ELR (cell line): ENCODE data around the gene TOGARAM1.
A peak's percentile ranks its signal among the peaks of the same experiment; 100 is the strongest.
"Not testable (repeated sequence)": the region's sequence is repeated elsewhere in the genome, so short reads cannot be mapped to it uniquely, and the experiment has no call there.

Experiments
- DNase-seq: peaks from one replicate; pipeline ENCODE4 v3.0.0-alpha.2; 2015; ENCODE audit warnings: low read depth

The TOGARAM1 gene

DNA sequence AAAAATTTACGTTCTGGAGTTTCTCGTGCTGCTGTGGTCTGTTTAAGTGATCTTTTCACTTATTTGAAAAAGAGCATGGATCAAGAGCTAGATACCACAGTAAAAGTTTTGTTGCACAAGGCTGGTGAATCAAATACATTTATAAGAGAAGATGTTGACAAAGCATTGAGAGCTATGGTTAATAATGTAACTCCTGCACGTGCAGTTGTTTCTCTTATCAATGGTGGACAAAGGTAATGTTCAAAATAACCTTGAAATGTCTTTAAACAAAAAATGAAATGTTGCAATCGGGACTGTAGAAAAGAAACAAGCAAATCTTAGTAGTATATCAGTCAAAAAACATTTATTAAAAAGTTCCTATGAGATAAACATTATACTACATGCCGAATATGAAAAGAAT lies 82.6 kb downstream of the TOGARAM1 start:
- no peak for DNase-seq

DNA sequence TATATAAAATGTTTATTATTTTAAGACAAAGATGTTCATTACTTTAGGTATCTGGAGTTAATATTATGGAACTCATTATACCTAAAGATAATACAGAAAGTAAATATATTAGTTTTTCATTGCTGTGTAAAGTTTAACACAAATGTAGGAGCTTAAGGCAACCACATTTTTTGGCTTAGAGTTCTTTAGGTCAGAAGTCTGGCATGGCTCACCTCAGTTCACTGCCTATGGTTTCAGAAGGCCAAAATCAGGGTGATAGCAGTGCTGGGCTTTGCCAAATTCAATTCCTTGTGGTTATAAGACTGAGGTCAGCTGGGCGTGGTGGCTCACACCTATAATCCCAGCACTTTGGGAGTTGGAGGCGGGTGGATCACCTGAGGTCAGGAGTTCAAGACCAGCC lies 86.4 kb downstream of the TOGARAM1 start:
- DNase-seq = no peak

DNA sequence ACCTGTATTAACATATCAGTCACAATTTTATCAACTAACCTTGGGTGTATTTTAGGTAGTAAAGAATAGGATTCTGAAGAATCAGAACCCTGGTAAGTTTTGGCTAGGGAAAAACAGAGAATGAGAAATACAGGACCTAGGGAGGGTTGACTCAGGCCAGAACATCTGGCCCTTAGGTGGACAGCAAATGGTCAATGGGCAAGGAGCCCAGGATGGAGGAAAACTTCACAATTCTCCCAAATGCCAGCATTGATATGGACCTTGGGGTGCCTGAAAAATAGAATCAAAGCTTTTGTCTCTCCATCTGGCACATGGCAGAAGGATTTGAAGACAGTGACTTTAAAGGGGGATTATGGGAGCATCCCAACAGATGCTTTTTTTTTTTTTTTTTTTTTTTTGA lies 89.2 kb downstream of the TOGARAM1 start:
- DNase-seq = no peak

DNA sequence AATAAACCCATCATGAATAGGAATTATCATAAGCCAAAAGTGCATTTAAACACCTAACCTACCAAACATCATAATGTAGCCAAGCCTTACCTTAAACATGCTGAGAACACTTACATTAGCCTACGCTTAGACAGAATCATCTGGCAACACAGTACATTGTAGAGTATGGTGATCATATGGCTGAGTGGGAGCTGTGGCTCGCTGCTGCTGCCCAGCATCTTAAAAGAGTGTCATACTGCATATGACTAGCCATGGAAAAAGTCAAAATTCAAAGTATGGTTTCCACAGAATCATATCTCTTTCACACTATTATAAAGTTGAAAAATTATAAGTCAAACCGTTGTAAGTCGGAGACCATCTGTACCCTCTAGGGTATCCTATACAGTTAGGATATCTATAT lies 89.9 kb downstream of the TOGARAM1 start:
- no peak for DNase-seq

DNA sequence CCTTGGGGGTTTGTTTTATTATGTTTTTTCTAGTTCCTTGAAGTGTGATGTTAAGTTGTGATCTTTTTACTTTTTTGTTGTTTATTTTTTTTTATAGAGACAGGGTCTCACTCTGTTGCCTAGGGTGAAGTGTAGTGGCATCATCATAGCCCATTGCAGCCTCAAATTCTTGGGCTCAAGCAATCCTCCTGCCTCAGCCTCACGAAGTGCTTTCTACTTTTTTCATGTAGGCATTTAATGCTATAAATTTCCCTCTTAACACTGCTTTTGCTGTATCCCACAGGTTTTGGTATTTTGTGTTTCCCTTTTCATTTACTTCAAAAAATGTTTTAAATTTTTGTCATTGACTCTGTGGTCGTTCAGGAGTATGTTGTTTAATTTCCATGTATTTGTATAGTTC lies 95.4 kb downstream of the TOGARAM1 start:
- DNase-seq = no peak

DNA sequence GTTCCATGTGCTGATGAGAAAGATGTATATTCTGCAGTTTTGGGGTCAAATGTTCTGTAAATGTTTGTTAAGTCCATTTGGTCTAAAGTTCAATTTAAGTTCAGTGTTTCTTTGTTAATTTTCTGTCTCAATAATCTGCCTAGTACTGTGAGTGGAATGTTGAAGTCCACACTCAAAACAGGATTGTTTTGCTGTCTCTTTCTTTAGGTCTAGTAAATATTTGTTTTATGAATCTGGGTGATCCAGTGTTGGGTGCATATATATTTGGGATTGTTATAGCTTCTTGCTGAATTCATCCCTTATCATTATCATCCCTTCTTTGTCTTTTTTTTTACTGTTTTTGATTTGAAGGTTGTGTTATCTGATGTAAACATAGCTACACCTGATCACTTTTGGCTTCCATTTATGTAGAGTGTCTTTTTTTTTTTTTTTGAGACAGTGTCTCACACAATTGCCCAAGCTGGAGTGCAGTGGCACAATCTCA lies 95.9 kb downstream of the TOGARAM1 start:
- DNase-seq = no peak

DNA sequence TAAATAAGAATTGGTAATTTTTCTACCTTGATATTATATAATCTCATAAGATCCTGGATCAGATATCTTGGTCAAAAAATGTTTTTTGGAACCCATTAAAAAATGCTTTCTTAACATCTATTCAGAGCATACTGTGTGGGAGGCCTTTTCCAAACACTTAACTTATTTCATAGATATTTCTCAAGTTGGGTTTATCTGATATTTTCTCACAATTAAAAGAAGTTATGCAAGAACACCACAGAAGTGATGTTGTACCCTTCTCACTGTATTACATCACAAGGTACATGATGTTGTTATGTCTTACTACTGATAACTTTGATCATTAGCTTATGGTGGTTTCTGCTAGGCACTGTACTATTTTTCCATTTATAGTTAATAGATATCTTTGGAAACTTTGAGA lies 98.6 kb downstream of the TOGARAM1 start:
- DNase-seq = no peak

DNA sequence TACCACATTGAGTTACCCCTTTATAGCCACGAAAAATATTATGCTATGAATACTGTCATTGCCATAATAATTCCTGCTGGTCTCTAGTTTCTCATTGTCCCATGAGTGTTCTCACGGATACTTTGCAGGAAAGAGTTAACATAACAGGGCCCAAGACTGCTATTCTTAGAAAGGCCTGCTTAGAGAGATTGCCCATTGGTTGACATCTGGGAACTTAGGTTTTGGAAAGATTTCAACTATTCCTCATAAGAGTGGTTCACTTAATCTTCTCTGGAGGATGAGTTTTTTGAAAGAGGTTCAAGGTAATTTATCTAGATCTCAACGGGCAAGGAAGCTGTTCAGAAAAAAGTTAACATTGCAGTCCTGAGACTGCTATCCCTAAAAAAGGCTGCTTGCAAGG lies 103.5 kb downstream of the TOGARAM1 start:
- no peak for DNase-seq

DNA sequence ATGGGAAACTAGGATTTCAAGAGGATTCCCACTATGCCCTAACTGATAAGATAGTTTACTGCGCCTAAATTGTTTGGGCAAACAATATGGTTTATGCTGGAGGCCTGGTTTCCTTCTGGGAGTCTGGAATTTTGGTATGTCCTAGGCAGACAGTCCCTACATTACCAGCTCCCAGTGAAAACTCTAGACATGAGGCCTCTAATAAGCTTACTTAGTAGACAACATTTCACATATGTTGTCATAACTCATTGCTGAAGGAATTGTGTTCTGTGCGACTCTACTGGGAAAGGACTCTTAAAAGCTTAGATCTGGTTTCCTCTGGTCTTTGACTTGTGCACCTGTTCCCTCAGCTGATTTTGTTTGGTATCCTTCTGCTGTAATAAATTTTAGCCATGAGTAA lies 104.0 kb downstream of the TOGARAM1 start:
- no peak for DNase-seq

DNA sequence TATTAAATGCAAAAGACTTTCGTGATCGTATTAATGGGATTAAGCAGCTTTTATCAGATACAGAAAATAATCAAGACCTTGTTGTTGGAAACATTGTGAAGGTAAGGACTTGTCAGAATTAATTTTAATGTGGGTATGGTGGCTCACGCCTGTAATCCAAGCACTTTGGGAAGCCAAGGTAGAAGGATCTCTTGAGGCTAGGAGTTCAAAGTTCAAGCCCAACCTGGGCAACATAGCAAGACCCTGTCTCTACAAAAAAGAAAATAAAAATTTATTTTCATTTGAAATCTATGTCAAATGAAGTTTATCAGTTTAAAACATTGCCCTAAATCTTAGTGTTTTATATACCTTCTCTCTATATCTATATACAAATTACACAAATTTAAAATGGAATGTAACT lies 104.7 kb downstream of the TOGARAM1 start:
- no peak for DNase-seq

DNA sequence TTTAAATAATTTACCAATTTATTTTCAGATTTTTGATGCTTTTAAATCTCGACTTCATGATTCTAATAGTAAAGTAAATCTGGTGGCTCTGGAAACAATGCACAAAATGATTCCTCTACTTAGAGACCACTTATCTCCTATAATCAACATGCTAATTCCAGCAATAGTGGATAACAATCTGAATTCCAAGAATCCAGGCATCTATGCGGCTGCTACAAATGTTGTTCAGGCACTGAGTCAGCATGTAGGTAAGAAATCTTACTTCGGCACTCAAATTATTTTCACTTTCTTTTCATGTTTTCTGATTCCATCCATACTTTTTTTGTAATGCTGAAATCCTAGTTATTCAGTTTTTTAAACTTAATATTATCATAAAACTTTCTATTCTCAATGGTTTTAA lies 106.4 kb downstream of the TOGARAM1 start:
- DNase-seq = no peak

DNA sequence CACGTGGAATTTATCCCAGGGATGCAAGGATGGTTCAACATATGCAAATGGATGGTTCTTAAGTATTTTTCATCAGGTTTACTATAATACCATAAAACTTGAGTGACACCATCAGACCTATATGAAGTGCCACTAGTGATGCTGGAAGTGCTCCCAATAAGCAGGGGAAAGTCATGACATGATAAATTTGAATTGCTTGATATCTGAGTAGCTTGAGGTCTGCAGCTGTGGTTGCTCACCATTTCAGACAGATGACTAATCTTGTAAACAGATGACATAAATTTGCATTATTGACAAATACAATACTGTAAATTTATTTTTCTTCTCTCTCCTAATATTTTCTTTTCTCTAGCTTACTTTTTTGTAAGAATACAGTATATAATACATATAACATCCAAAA lies 108.2 kb downstream of the TOGARAM1 start:
- peak; percentile 56 for DNase-seq

DNA sequence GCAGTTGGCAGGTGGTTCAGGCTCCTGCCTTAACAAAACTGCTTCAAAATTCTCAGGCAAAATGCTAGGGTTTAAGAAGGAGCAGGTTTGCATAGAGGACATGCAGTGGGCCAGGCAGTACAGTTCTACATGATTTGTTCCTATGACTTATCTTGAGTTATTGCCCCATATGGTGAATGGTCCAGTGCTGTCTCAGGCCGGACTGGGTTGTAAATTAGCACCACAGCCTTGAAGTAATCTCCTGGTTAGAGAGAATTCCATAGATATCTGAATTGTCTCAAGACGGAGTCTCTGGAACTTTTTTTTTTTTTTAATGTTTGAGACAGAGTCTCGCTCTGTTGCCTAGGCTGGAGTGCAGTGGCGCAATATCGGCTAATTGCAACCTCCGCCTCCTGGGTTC lies 110.1 kb downstream of the TOGARAM1 start:
- no peak for DNase-seq

DNA sequence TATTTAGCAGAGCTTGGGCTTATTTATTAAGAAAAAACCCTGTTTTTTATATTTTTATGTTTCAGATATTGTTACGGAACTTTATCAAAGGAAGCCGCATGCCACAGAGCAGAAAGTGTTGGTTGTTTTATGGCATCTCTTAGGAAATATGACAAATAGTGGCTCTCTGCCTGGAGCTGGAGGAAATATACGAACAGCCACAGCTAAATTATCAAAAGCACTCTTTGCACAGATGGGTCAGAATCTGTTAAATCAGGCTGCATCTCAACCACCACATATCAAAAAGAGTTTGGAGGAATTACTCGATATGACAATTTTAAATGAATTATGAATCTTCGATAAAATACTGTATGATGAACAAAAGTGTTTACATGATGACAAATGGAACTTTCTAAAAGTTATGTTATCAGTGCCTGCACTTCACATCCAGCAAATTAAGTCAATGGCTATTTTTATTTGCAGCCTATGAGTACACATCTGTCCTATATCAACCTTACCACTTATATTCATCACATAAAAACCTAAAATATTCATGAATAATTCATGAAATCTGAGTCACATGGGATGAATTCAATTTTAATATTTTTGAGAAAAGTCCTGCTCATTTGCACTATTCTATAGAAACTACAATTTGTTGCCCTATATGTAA lies 111.4 kb downstream of the TOGARAM1 start:
- DNase-seq = no peak

DNA sequence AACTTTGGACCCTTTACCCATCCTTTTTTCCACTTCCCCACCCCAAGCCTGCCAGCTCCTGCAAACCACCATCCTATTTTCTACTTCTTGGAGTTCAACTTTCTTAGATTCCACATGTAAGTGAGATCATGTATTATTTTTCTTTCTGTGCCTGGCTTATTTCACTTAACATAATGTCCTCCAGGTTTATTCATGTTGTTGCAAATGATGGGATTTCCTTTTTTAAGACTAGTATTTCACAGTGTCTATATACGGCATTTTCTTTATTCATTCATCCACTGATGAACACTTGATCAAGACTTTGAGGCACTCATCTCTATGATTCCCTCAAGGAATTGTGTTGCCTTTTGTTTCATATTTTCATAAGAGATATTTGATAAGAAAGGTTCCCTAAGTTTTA lies 116.3 kb downstream of the TOGARAM1 start:
- DNase-seq = no peak

DNA sequence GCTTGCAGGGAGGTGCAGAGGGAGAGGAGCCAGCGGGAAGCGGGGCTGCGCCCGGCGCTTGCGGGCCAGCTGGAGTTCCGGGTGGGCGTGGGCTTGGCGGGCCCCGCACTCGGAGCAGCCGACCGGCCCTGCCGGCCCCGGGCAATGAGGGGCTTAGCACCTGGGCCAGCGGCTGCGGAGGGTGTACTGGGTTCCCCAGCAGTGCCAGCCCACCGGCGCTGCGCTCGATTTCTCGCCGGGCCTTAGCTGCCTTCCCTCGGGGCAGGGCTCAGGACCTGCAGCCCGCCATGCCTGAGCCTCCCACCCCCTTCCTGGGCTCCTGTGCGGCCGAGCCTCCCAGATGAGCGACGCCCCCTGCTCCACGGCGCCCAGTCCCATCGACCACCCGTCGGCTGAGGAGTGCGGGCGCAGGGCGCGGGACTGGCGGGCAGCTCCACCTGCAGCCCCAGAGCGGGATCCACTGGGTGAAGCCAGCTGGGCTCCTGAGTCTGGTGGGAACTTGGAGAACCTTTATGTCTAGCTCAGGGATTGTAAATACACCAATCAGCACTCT lies 118.5 kb downstream of the TOGARAM1 start:
- not testable (repeated sequence) for DNase-seq

DNA sequence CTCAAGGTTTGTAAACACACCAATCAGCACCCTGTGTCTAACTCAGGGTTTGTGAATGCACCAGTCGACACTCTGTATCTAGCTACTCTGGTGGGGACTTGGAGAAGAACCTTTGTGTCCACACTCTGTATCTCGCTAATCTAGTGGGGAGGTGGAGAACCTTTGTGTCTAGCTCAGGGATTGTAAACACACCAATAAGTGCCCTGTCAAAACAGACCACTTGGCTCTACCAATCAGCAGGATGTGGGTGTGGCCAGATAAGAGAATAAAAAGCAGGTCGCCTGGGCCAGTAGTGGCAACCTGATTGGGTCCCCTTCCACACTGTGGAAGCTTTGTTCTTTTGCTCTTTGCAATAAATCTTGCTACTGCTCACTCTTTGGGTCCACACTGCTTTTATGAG lies 119.1 kb downstream of the TOGARAM1 start:
- not testable (repeated sequence) for DNase-seq

DNA sequence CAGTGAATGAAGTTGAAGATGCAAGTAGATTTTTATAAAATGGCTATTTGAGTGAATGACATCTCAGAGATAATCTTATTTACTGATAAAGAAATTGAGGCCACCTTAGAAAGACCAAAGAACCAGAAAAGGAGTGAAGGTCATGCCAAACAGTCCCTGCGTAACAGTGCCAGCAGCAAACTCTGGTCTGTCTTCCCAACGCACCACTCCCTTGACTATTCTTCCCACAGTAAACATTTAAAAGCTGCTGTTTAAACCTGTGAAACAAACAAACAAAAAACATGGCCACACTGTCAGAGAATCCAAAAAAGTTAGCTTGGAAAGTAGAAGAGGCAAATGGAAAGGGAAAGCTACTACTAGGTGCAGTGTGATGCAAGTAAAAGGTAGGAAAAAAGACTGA lies 120.4 kb downstream of the TOGARAM1 start:
- no peak for DNase-seq

DNA sequence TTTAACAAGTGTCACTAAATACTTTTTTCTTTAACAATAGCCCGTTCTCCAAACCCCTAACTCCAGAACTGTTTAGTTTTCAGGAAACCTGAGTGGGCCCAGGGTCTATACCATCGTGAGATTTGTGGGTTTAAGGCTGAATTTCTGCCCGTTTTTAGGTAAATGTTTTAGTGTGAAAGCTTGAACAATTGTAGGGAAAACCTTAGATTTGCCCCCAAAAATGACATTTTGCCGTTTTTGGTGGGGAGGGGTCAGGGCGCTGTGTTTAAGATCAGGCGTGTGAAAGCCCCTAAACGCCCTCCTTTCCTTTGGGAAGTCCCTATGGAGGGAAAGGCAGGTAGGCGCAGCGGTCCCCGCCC lies 121.6 kb downstream of the TOGARAM1 start:
- no peak for DNase-seq

DNA sequence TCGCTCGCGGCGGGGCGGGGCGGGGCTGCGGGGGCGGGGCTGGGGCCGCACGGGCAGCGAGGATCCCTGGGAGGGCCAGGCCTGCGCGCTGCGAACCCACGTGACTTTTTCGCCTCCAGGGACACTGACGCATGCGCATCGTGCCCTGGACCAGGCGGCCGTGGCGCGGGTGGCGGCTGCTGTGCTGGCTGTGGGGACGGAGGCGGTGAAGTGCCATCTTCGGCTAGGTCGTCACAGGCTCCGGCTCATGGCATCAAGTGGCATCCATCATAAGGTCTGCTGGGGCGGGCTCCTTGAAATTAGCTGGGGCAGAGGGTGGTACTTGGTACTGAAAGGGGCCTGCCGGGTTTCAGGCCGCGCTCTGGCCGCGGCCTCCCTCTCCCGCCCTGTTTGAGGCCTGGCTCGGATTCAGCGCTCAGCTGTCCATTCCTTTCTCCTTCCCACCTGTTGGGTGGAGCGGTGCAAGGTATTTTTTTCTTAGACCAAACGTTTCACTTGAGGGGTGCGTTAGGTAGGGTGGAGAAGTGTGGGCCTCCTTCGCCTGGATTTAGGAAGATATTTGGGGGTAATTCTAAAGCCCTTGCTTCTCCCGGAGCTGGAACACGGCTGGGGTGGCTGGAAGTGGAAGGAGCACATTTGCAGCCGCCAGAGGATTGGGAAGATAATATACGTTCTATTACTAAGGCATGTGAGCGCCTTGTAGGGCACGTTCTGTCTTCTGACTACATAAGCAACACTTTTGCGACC lies 122.2 kb downstream of the TOGARAM1 start, which contains the start of gene PRPF39:
PRPF39 (plus strand) TSS at position 141 of the 747 bp plus-strand sequence. CDS start 11,124 bp downstream, outside the sequence.
- DNase-seq = peak; percentile 95

DNA sequence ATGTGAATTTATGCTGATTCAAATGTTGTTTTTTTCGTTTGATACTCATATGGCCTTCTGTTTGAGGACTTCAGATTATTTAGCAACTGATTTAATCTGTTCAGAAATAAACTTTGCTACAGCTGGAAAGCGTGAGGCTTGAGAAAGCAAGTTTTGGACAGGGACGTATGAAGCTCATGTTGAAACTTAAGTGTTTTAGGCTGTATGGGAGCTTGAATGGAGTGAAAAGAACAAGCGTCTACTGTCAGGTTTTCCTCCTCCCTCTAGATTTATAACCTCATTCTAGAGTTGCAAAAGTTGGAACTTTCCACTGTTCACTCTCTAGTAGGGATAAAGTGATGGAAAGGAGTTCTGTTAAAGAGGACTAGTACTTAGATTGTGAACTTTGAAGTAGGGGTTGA lies 123.0 kb downstream of the TOGARAM1 start:
- DNase-seq = peak; percentile 27

DNA sequence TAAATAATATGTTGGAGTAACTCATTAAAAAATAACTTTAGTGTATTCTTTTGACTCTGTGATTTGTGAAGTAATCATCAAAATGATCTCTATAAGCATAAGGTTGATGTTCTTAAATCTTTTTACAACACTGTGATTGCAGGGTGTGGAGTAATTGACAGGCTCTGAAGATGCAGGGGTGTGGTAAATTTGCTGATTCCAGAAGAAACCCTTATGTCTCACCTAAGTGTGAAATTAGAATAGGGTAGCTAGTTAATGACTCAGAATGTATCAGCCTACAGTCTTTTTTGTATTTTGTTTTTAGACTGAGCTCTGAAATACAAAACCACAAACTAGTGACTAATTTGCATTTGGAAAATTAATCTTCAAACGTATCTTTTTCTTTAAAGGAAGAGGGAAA lies 127.8 kb downstream of the TOGARAM1 start:
- DNase-seq = peak; percentile 85

DNA sequence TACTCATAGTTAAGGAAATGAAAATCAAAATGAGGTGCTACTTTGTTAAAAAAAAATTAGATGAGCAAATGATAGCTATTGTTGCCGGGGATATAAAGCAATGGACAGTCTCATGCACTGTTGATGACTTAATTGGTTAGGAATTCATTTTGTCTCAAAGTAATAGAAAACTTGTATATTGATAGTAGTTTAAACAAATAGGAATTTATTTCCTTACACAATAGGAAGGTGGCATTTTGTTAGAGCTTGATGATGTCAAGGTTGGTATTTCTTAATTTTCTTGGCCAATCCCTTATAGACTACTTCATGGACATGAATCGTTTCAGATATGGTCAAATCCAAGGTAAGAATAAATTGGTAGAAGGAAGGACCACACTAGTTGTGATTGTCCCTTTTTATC lies 129.7 kb downstream of the TOGARAM1 start:
- DNase-seq = peak; percentile 74
